Motor neuron (in vitro differentiated cells): ENCODE data around the gene BCAN. TPM values are rescaled to one million over a fixed set of nuclear protein-coding genes. Genes with fewer than 3 reads are reported as not detected.

Experiments
- ATAC-seq, 8 experiments: fragments of 200-7000 bp; cut with Tn5 transposase; replicated peaks in 6 of 8; 2 replicates each; pipeline ENCODE4 v1.8.0; 2021; ENCODE audit warnings: mild to moderate bottlenecking in 8 of 8, moderate library complexity in 8 of 8
- H3K27ac ChIP-seq, 2 donors: fragments of 250-450 bp; sonication (Bioruptor Pico); 2 replicates each; pipeline ENCODE4 v1.9.0; 2021; ENCODE audit warnings: antibody characterized with exemption in 2 of 2, mild to moderate bottlenecking in 2 of 2, moderate library complexity in 1 of 2
- H3K4me1 ChIP-seq, 2 donors: fragments of 250-450 bp; sonication (Bioruptor Pico); replicated peaks in 1 of 2; 2 replicates each; pipeline ENCODE4 v1.6.1; 2021; ENCODE audit warnings: antibody characterized with exemption in 2 of 2, mild to moderate bottlenecking in 2 of 2, moderate library complexity in 1 of 2
- H3K4me3 ChIP-seq, 5 donors: fragments of 250-450 bp; sonication (Bioruptor Pico); 2 replicates each; pipeline ENCODE4 v1.9.0; 2021; ENCODE audit warnings: antibody characterized with exemption in 5 of 5, mild to moderate bottlenecking in 5 of 5, moderate library complexity in 4 of 5
- WGBS, 10 experiments: fragments of 450-650 bp; shearing (Covaris generic); methylation state at CpG; one replicate each; pipeline ENCODE4 v1.0.0; 2022; 5-methylcytosine and 5-hydroxymethylcytosine counted together
- in situ Hi-C, 9 experiments: fragments of 400-800 bp; cut with MboI; loops; one replicate each; pipeline ENCODE4 v1.15.0; 2021; ENCODE audit warnings: low sequenced_read_pairs in 9 of 9, low pct_unique_long_range_greater_than_20kb in 2 of 9; ENCODE audit not compliant: unreplicated experiment in 9 of 9
- total RNA-seq, 8 experiments: library from RNA; unstranded; fragments of 300-600 nt; gene quantifications; 2 replicates each; pipeline versions ENCODE4 v1.2.3 to v1.2.4, GENCODE V29; 2022

The BCAN gene
- total RNA-seq, 8 experiments from 2014 or later: 0.66 to 25.1 (median 1.7) TPM

GRCh38 chr1:156668801-156669637, 27.1 kb downstream of the BCAN start:
- peak in 5 of 8 experiments; percentile 43 to 66 (median 54) for ATAC-seq
- Histone ChIP-seq H3K27ac (peak overlapping the region; percentile 85 to 86), H3K4me3 (no peak overlapping the region), H3K4me1 (peaks cover 80 to 84% of the 10 kb centered on the region in 2 donors)
- in situ Hi-C loops: no loop called here
- 20 to 88% (median 50%) methylated on average over 1 to 8 of the region's 17 CpGs; no CpG with 5 or more reads in 4 of the 10 experiments for WGBS, 10 experiments

- peak overlapping the region; percentile 85 to 86 for H3K27ac ChIP-seq
- peaks cover 80 to 84% of the 10 kb centered on the region in 2 donors for H3K4me1 ChIP-seq
- in situ Hi-C loops: no loop called here
- 80% methylated on average over 1 of the region's 5 CpGs; no CpG with 5 or more reads in 8 of the 10 experiments for WGBS, 10 experiments
- no peak for ATAC-seq
- no peak overlapping the region for H3K4me3 ChIP-seq
These were observed 27.9 kb downstream of the BCAN start for GRCh38 chr1:156669794-156670193.

DNA sequence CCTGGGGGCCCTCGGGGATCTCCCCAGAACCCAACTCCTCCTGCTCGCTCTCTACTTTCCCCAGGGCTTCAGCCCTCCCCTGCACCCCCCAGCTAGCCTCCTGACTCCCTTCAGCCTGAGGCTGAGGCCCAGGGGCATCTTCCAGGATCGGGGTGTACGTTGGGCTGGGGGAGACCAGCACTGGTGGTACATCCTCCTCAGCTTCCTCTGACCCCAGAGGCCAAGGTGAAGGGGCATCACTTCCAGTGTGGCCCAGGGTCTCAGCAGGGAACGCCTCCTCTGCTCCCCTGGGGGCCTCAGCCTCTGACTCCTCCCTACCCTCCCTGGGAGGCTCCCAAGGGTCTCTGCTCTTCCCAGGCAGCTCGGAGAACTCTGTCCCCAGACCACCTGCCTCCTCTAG, 28.4 kb downstream of the BCAN start:
- H3K27ac ChIP-seq: peak overlapping the region; percentile 85 to 86
- no peak for ATAC-seq
- in situ Hi-C loops: no loop called here
- H3K4me3 ChIP-seq: no peak overlapping the region
- H3K4me1 ChIP-seq: peaks cover 76 to 84% of the 10 kb centered on the region in 2 donors
- no CpG with 5 or more reads among the region's 6 CpGs for WGBS, 10 experiments

DNA sequence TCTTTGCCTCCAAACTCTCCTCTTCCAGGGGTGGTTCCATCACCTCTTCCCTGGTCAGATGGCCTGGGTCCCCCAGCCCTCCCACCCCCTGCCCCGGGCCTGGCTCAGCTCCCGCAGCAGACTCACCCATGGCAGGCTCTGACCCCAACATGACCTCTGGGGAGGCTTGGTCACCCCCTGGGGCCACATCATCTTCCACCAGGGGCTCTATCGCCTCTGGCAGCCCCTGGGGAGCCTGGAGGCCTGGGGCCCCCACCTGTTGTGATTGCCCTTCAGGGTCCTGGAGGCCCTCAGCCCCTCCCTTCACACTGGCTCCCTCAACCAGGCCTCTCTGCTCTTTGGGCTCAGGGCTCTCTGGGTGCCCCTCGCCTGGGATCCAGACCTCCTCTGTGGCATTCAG, 28.9 kb downstream of the BCAN start:
- WGBS, 10 experiments: 100% methylated on average over 1 of the region's 4 CpGs; no CpG with 5 or more reads in 8 of the 10 experiments
- H3K4me1 ChIP-seq: peaks cover 72 to 79% of the 10 kb centered on the region in 2 donors
- in situ Hi-C loops: no loop called here
- no peak for ATAC-seq
- H3K4me3 ChIP-seq: no peak overlapping the region
- H3K27ac ChIP-seq: peak overlapping the region; percentile 85 to 86

DNA sequence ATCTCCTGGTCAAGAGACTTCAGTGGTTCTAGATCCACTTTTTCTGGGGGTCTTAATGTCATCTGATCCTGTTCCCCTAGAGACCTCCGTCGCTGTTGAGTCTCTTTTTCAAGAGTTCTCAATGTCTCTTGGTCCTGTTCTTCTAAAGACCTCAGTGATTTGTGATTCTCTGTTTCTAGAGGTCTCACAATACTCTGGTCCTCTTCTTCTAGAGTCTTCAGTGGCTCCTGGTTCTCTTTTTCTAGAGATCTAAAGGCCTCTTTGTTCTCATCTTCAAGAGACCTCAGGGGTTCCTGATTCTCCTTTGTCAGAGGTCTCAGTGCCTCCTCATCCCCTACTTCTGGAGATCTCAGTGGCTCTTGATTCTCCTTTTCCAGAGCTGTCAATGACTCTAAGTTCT, 29.9 kb downstream of the BCAN start:
- Histone ChIP-seq H3K4me1 (peaks cover 70 to 79% of the 10 kb centered on the region in 2 donors), H3K27ac (no peak overlapping the region)
- in situ Hi-C loops: no loop called here

GRCh38 chr1:156673387-156674121, 31.6 kb downstream of the BCAN start:
- H3K27ac ChIP-seq: peak overlapping the region; percentile 93 to 97
- in situ Hi-C loops: no loop called here
- WGBS, 10 experiments: 0 to 75% (median 12%) methylated on average over 1 to 5 of the region's 8 CpGs; no CpG with 5 or more reads in 2 of the 10 experiments
- peak overlapping the region in 4 of 5 donors; percentile 57 to 69 (median 62) for H3K4me3 ChIP-seq
- ATAC-seq: peak in 7 of 8 experiments; percentile 15 to 77 (median 69)
- peaks cover 64 to 74% of the 10 kb centered on the region in 2 donors for H3K4me1 ChIP-seq

More for the DNA sequence above, 29.9 kb downstream of the BCAN start:
- 89 to 100% (median 97%) methylated on average over 2 of the region's 2 CpGs; no CpG with 5 or more reads in 3 of the 10 experiments for WGBS, 10 experiments
- ATAC-seq: no peak
- no peak overlapping the region for H3K4me3 ChIP-seq

- Histone ChIP-seq H3K27ac (peak overlapping the region; percentile 93 to 97), H3K4me1 (peaks cover 45 to 55% of the 10 kb centered on the region in 2 donors), H3K4me3 (peak overlapping the region; percentile 27 to 69 (median 59))
- 3 to 41% (median 6%) methylated on average over 2 to 9 of the region's 18 CpGs; no CpG with 5 or more reads in 5 of the 10 experiments for WGBS, 10 experiments
- in situ Hi-C loops: loop anchor here in 2 of 9 experiments (25.0 kb wide), 1 partner anchor 187 kb away; the partner anchor contains the start of genes INSRR (in 2 of the 2) and NTRK1 (in 2 of the 2)
- ATAC-seq: peak in 6 of 8 experiments; percentile 11 to 69 (median 50)
These were observed 33.5 kb downstream of the BCAN start for GRCh38 chr1:156675210-156676113.

GRCh38 chr1:156676114-156676819, 34.4 kb downstream of the BCAN start:
- Histone ChIP-seq H3K4me3 (peak overlapping the region; percentile 27 to 69 (median 59)), H3K4me1 (peaks cover 37 to 47% of the 10 kb centered on the region in 2 donors), H3K27ac (peak overlapping the region; percentile 93 to 97)
- peak in 3 of 8 experiments; percentile 21 to 36 (median 21) for ATAC-seq
- in situ Hi-C loops: loop anchor here in 2 of 9 experiments (25.0 kb wide), 1 partner anchor 186 kb away; the partner anchor contains the start of genes INSRR (in 2 of the 2) and NTRK1 (in 2 of the 2)
- WGBS, 10 experiments: 0 to 58% (median 1%) methylated on average over 1 to 13 of the region's 49 CpGs; no CpG with 5 or more reads in 1 of the 10 experiments

DNA sequence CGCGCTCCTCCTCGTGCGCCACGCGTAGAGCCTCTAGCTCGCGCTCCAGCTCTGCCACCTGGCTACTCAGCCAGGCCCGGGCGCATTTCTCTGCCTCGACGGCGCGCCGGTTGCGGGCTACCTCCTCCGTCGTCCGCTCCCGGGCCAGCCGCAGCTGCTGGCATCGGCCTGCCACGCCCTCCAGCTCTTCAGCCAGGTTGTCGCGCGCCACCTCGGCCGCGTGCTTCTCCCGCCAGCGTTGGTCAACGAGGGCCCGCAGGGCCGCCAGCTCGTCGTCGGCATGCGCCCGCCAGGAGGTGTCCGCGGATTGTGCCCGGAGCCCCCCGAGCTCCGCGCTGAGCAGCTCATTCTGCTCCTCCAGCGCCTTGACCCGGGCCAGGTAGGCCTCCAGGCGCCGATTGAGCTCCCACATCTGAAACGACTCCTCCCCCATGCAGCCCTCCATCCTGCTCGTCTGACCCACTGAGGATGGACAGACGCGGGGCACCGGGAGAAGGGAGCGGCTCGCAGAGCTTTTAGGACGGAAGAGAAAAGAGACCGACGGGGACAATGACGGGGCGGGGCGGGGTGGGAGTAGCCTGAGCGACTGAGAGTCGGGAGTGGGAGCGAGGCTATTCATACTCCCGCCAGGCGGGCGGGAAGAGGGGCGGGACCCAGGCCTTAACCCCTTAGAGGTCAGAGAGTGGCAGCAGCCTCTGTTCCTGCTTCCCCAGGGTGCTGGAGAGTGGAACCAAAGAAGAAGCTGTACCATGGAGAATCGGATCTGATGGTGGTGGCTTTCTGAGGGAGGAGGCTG, 35.1 kb downstream of the BCAN start, which contains the start of gene NES:
NES (minus strand) TSS at position 588 of the 796 bp plus-strand sequence; CDS start at position 445, 143 bp downstream.
- in situ Hi-C loops: loop anchor here in 2 of 9 experiments (25.0 kb wide), 1 partner anchor 185 kb away; the partner anchor contains the start of genes INSRR (in 2 of the 2) and NTRK1 (in 2 of the 2)
- peak; percentile 17 to 70 (median 34) for ATAC-seq
- peaks cover 33 to 40% of the 10 kb centered on the region in 2 donors for H3K4me1 ChIP-seq
- 0 to 10% (median 0%) methylated on average over 1 to 37 of the region's 70 CpGs; no CpG with 5 or more reads in 5 of the 10 experiments for WGBS, 10 experiments
- H3K27ac ChIP-seq: peak within 1 kb of the TSS; percentile 93 to 97
- peak within 1 kb of the TSS; percentile 27 to 69 (median 59) for H3K4me3 ChIP-seq

- WGBS, 10 experiments: 0 to 7% (median 5%) methylated on average over 2 to 21 of the region's 22 CpGs; no CpG with 5 or more reads in 1 of the 10 experiments
- peak in 4 of 8 experiments; percentile 1 to 73 (median 52) for ATAC-seq
- in situ Hi-C loops: loop anchor here in 2 of 9 experiments (25.0 kb wide), 1 partner anchor 184 kb away; the partner anchor contains the start of genes INSRR (in 2 of the 2) and NTRK1 (in 2 of the 2)
- peaks cover 26 to 31% of the 10 kb centered on the region in 2 donors for H3K4me1 ChIP-seq
- peak overlapping the region; percentile 93 to 97 for H3K27ac ChIP-seq
- H3K4me3 ChIP-seq: peak overlapping the region; percentile 27 to 69 (median 59)
These were observed 36.0 kb downstream of the BCAN start for GRCh38 chr1:156677616-156678596.
